ENCODE data around the gene ZP1. TPM values are rescaled to one million over a fixed set of nuclear protein-coding genes. Genes with fewer than 3 reads are reported as not detected.
A peak's percentile ranks its signal among the peaks of the same experiment; 100 is the strongest.

Gene ZP1
- total and polyA plus RNA-seq, 10 of the 15 experiments (the other 5 are each of a cell fraction or from before 2014, with no cell fraction given), result not detected

GRCh38 chr11:60915248-60915914 lies 48.0 kb downstream of the ZP1 start (continued):
- TF ChIP-seq E2F8 (IDR thresholded peaks at IDR 0.05; ENCODE audit: low read depth, partially characterized antibody) (no peak), USF1 (IDR thresholded peaks at IDR 0.05; ENCODE audit: borderline replicate concordance, extremely low read length, insufficient read depth, low read depth, low read length) (no peak), CBX5 (IDR thresholded peaks at IDR 0.05; ENCODE audit: low read depth) (no peak), NR2C2 (IDR thresholded peaks at IDR 0.05; ENCODE audit: borderline replicate concordance, control insufficient read depth, insufficient read length, low read depth) (no peak), ZNF217 (IDR thresholded peaks at IDR 0.05) (peak; percentile 85; the same call in 1 of the 2 replicates), SIX5 (IDR thresholded peaks at IDR 0.05; ENCODE audit: low read depth, low read length, severe bottlenecking) (no peak), MEF2A (IDR thresholded peaks at IDR 0.05; ENCODE audit: insufficient read depth, low read depth, low read length) (peak; percentile 63; the same call in 1 of the 2 replicates), SUZ12 (IDR thresholded peaks at IDR 0.05; ENCODE audit: unreplicated experiment) (no peak), SREBF1 (IDR thresholded peaks at IDR 0.05; ENCODE audit: low read length) (peak; percentile 56; the same call in 1 of the 2 replicates), KAT2A (conservative IDR thresholded peaks at IDR 0.05; ENCODE audit: control insufficient read depth, low read depth, low read length) (no peak), ATF7 (IDR thresholded peaks at IDR 0.05; ENCODE audit: low read depth) (peak; percentile 74), PAX8 (IDR thresholded peaks at IDR 0.05) (no peak), ZNF24 (IDR thresholded peaks at IDR 0.05) (no peak), ZBED1 (IDR thresholded peaks at IDR 0.05; ENCODE audit: borderline replicate concordance) (0 out of 2 replicates have a peak, but pooled peaks have one; percentile 24), PML (IDR thresholded peaks at IDR 0.05; ENCODE audit: low read length) (no peak), ZNF274 (IDR thresholded peaks at IDR 0.05; ENCODE audit: insufficient read depth, insufficient read length) (no peak), IRF4 (IDR thresholded peaks at IDR 0.05; ENCODE audit: low read depth, low read length) (peak; percentile 88), ZNF384 (IDR thresholded peaks at IDR 0.05; ENCODE audit: borderline replicate concordance, low read depth, low read length) (no peak), ATF2 (IDR thresholded peaks at IDR 0.05; ENCODE audit: low read length) (no peak), MEF2B (IDR thresholded peaks at IDR 0.05; ENCODE audit: partially characterized antibody, poor library complexity, severe bottlenecking) (peak; percentile 48), RBBP5 (conservative IDR thresholded peaks at IDR 0.05) (no peak), JUND (IDR thresholded peaks at IDR 0.05; ENCODE audit: low read depth, low read length) (peak; percentile 94), TBL1XR1 (IDR thresholded peaks at IDR 0.05; ENCODE audit: low read depth, low read length) (peak; percentile 71), SPI1 (IDR thresholded peaks at IDR 0.05; ENCODE audit: borderline replicate concordance, insufficient read depth, low read depth, low read length) (0 out of 2 replicates have a peak, but pooled peaks have one; percentile 12), TAF1 (IDR thresholded peaks at IDR 0.05; ENCODE audit: borderline replicate concordance, low read depth, low read length) (no peak), MAX (IDR thresholded peaks at IDR 0.05; ENCODE audit: low read depth, low read length) (peak; percentile 64)
